Transverse colon (tissue), 4 donors: ENCODE measurements around the gene SLC25A48. TPM values are rescaled to one million over a fixed set of nuclear protein-coding genes. Genes with fewer than 3 reads are reported as not detected.

Experiments
- DNase-seq: peaks from one replicate; pipeline ENCODE4 v3.0.0-alpha.2; 2019
- H3K27ac ChIP-seq, 4 donors: fragments of 200-600 bp; sonication (generic); 2 replicates each; pipeline ENCODE4 v1.5.1; 2016 to 2018; ENCODE audit warnings: inconsistent platforms in 4 of 4
- H3K27me3 ChIP-seq: fragments of 200-600 bp; sonication (generic); 2 replicates; pipeline ENCODE4 v1.5.1; 2017; ENCODE audit warnings: inconsistent platforms
- H3K36me3 ChIP-seq, 4 donors: fragments of 200-600 bp; sonication (generic); 2 replicates each; pipeline ENCODE4 v1.5.1; 2017 to 2019; ENCODE audit warnings: inconsistent platforms in 4 of 4
- H3K4me1 ChIP-seq, 4 donors: fragments of 200-600 bp; sonication (generic); 2 replicates each; pipeline ENCODE4 v1.5.1; 2017 to 2020; ENCODE audit warnings: inconsistent platforms in 4 of 4
- H3K4me3 ChIP-seq, 4 donors: fragments of 200-600 bp; sonication (generic); 1 replicate in 1 of 4; 2 replicates in 3 of 4; pipeline versions ENCODE4 v1.5.1 to v1.6.1; 2017 to 2019; ENCODE audit warnings: inconsistent platforms in 4 of 4
- H3K9me3 ChIP-seq, 2 donors: fragments of 200-600 bp; sonication (generic); 2 replicates each; pipeline ENCODE4 v1.5.1; 2017 to 2019; ENCODE audit warnings: inconsistent platforms in 2 of 2
- CTCF ChIP-seq, 5 experiments: fragments of 200-600 bp in 3 of 5; fragments of 450-650 bp in 2 of 5; sonication (generic) in 3 of 5; IDR thresholded peaks; 1 replicate in 2 of 5; 2 replicates in 3 of 5; pipeline ENCODE4 v1.5.1; 2016 to 2017; ENCODE audit warnings: antibody characterized with exemption in 5 of 5, inconsistent platforms in 3 of 5, mild to moderate bottlenecking in 2 of 5, moderate library complexity in 1 of 5
- EP300 ChIP-seq: sonication (generic); formaldehyde crosslinking; IDR thresholded peaks from one replicate; pipeline ENCODE4 v1.6.1; 2017; ENCODE audit warnings: antibody characterized with exemption, low read depth
- POLR2A ChIP-seq: fragments of 450-650 bp; IDR thresholded peaks from one replicate; pipeline ENCODE4 v1.6.1; 2016; ENCODE audit warnings: antibody characterized with exemption, mild to moderate bottlenecking, moderate library complexity
- POLR2AphosphoS5 ChIP-seq, 3 donors: sonication (generic); formaldehyde crosslinking; IDR thresholded peaks; one replicate each; pipeline ENCODE4 v1.6.1; 2016; ENCODE audit warnings: antibody characterized with exemption in 3 of 3
- WGBS, 2 donors: methylation state at CpG; one replicate each; pipeline ENCODE4 v1.1.5; 2018; ENCODE audit warnings: low coverage in 1 of 2; 5-methylcytosine and 5-hydroxymethylcytosine counted together
- in situ Hi-C, 4 donors: fragments of 200-750 bp; cut with MboI; loops; one replicate each; pipeline versions ENCODE4 v1.15.0 to v1.15.1; 2017; ENCODE audit warnings: low sequenced_read_pairs in 3 of 4, low pct_ligation_motif_present in 1 of 4, low pct_unique_long_range_greater_than_20kb in 1 of 4
- intact Hi-C: fragments of 100-400 bp; cut with DNase I; formaldehyde crosslinking; loops from one replicate; pipeline ENCODE4 v1.15.1; 2023; ENCODE audit warnings: low total_unique reads
- total RNA-seq, 4 donors: library from RNA; depleted of rRNA; stranded (reverse); fragments of >200 nt; gene quantifications; one replicate each; pipeline ENCODE4 v1.1.0, GENCODE V29; 2016

The SLC25A48 gene
- total RNA-seq, 4 donors from 2014 or later: 0.48 to 2.6 (median 1.8) TPM; not detected in 1

DNA sequence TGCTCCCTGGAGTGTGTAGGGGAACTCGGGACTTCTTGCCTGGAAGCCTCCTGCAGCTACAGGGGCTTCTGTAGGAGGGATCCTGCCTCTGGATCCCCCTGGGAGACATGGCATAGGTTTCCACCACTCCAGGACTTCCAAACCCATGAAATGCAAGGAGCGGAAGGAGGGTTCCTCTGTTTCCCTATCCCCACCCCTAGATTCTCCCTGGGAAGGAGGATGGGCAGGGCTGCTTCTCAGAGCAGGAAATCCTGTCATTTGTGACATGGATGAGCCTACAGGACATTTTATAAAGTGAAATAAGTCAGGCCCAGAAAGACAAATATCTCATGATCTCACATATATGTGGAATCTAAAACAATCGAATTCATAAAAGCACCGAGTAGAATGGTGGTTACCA, 23.5 kb upstream of the SLC25A48 start:
- Histone ChIP-seq H3K4me1 (no peaks in the 10 kb centered on the region), H3K36me3 (no peaks in the 10 kb centered on the region), H3K27ac (no peak overlapping the region), H3K9me3 (no peaks in the 10 kb centered on the region), H3K27me3 (no peaks in the 10 kb centered on the region), H3K4me3 (no peak overlapping the region)
- intact Hi-C loops (no loop called here), in situ Hi-C loops (no loop called here)
- TF ChIP-seq POLR2A (no peak), POLR2AphosphoS5 (IDR thresholded peaks at IDR 0.05) (no peak), CTCF (IDR thresholded peaks at IDR 0.05) (no peak), EP300 (no peak)
- no peak for DNase-seq
- 95 to 100% methylated on average over 1 to 4 of the region's 4 CpGs for WGBS, 2 donors

GRCh38 chr5:135813758-135814157, 20.7 kb upstream of the SLC25A48 start:
- H3K27me3 ChIP-seq: no peaks in the 10 kb centered on the region
- H3K9me3 ChIP-seq: no peaks in the 10 kb centered on the region
- no peak for DNase-seq
- intact Hi-C loops: no loop called here
- 59 to 85% methylated on average over 4 to 7 of the region's 7 CpGs for WGBS, 2 donors
- no peak overlapping the region for H3K4me3 ChIP-seq
- TF ChIP-seq CTCF (IDR thresholded peaks at IDR 0.05) (no peak), POLR2A (no peak), POLR2AphosphoS5 (IDR thresholded peaks at IDR 0.05) (no peak), EP300 (no peak)
- in situ Hi-C loops: no loop called here
- H3K27ac ChIP-seq: no peak overlapping the region
- no peaks in the 10 kb centered on the region for H3K36me3 ChIP-seq
- no peaks in the 10 kb centered on the region for H3K4me1 ChIP-seq

DNA sequence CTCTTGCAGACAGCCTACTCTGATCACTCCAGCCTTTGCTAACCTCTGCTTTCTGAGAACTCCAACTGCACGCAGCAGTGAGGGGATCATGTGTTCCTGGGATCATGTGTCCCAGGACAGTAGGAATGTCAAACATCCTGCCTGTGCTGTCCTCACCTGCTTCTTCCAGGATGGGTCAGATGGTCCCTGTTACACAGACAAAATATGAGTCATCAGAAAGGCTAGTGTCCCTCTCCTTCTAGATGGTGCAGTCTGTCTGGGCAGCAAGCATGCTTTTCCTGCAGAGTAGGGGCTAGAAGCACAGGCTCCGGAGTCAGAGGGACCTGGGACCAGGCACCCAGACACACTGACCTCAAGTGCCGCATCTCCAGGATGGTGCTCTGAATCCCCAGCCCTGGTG, 20.1 kb upstream of the SLC25A48 start:
- Histone ChIP-seq H3K9me3 (no peaks in the 10 kb centered on the region), H3K27me3 (no peaks in the 10 kb centered on the region), H3K36me3 (no peaks in the 10 kb centered on the region), H3K4me1 (no peaks in the 10 kb centered on the region), H3K4me3 (no peak overlapping the region), H3K27ac (no peak overlapping the region)
- in situ Hi-C loops: no loop called here
- WGBS, 2 donors: 85 to 100% methylated on average over 1 to 3 of the region's 3 CpGs
- no peak for DNase-seq
- intact Hi-C loops: no loop called here
- no peak for TF ChIP-seq EP300
- TF ChIP-seq POLR2A: no peak
- TF ChIP-seq CTCF (IDR thresholded peaks at IDR 0.05): no peak
- TF ChIP-seq POLR2AphosphoS5 (IDR thresholded peaks at IDR 0.05): no peak

GRCh38 chr5:135814812-135815211, 19.7 kb upstream of the SLC25A48 start:
- H3K27me3 ChIP-seq: peaks cover 1% of the 10 kb centered on the region
- no peak overlapping the region for H3K27ac ChIP-seq
- 72 to 83% methylated on average over 1 to 3 of the region's 3 CpGs for WGBS, 2 donors
- no peak for DNase-seq
- intact Hi-C loops (no loop called here), in situ Hi-C loops (no loop called here)
- H3K9me3 ChIP-seq: no peaks in the 10 kb centered on the region
- TF ChIP-seq EP300: no peak
- no peak for TF ChIP-seq POLR2AphosphoS5 (IDR thresholded peaks at IDR 0.05)
- TF ChIP-seq POLR2A: no peak
- no peak for TF ChIP-seq CTCF (IDR thresholded peaks at IDR 0.05)
- H3K4me1 ChIP-seq: no peaks in the 10 kb centered on the region
- H3K36me3 ChIP-seq: no peaks in the 10 kb centered on the region
- H3K4me3 ChIP-seq: no peak overlapping the region
